HL-60 (cell line): ENCODE measurements around the gene RGS1.

Experiments
- POLR2AphosphoS5 ChIP-seq: IDR thresholded peaks from 2 replicates; pipeline ENCODE4 v1.6.1; 2012; ENCODE audit warnings: low read depth
- TF ChIP-seq, protein P1 (sequence below): IDR thresholded peaks from one replicate; pipeline ENCODE4 v1.5.1; 2011; ENCODE audit warnings: low read length, control low read depth, inconsistent platforms; ENCODE audit not compliant: insufficient read depth

DNA sequence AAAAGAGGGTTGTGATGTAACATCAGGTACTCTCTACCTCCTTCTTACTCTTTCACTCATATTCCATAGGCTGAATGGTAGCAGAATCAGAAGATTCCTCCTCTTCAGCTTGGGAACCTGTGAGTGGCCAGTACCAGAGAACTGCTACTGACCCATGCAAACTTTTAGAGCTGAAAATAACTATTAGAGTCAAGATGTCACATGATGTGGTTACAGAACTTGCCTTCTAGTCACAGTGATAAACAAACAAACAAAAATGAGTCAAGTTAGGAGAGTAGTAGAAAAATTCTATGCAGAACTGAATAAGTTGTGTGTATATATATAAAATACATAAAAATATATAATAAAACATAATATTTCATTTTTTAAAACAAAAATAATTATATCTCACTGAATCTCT is 47.6 kb upstream of the RGS1 start:
- TF ChIP-seq, protein P1, sequence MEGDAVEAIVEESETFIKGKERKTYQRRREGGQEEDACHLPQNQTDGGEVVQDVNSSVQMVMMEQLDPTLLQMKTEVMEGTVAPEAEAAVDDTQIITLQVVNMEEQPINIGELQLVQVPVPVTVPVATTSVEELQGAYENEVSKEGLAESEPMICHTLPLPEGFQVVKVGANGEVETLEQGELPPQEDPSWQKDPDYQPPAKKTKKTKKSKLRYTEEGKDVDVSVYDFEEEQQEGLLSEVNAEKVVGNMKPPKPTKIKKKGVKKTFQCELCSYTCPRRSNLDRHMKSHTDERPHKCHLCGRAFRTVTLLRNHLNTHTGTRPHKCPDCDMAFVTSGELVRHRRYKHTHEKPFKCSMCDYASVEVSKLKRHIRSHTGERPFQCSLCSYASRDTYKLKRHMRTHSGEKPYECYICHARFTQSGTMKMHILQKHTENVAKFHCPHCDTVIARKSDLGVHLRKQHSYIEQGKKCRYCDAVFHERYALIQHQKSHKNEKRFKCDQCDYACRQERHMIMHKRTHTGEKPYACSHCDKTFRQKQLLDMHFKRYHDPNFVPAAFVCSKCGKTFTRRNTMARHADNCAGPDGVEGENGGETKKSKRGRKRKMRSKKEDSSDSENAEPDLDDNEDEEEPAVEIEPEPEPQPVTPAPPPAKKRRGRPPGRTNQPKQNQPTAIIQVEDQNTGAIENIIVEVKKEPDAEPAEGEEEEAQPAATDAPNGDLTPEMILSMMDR, result no peak
- TF ChIP-seq POLR2AphosphoS5, result no peak
